Measurements from ENCODE around the gene FGGY. TPM values are rescaled to one million over a fixed set of nuclear protein-coding genes. Genes with fewer than 3 reads are reported as not detected.

FGGY gene
- total RNA-seq, 1 experiment from 2014 or later, result 6.4 TPM

DNA sequence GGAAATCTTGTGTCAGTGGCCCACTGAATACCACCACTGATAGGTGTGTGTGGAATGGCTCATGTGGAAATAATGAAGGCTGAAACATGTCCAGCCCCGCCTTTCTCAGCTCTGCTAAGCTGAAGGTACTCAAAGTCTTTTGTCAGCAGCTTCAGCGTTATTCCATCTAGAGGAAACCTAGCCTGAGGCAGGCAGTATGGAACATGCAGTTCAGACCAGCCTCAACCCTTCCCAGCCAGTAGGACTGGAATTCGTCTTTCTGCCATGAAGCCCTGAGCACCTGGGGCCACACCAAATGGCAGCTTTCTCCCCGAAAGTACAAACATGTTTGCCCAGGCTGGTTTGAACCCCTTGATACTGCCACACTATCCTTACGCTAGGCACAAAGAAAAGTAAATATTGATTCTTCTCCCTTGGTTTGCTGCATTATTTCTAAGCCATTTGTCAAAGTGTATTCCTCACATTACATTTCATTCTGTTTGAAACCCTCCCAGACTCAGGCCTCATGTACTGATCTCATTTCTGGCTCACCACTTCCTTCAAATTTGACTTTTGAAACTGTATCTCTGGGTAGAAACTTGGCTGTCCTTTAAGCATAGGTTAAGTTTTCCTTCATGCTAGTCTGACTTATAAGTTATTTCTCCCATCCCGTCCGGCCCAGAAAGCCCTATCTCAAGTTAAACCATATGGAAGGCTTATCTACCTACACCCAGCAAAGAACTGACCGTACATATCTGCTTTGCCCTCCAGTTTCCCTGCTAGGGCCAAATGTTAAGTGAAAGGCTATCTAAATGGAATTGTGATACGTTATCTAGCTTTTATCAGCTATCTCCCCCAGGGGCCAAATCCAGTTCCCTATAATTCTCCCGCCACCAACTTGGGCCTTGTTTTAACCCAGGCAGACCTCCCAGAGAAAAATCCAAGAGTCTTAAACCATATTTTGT is 472.2 kb downstream of the FGGY start:
- BruUV-seq (replicated peaks), result no TSS peak
- Mint-ChIP-seq H3K4me1 (ENCODE audit: low read depth, unreplicated experiment) (no peaks in the 10 kb centered on the region), H3K36me3 (ENCODE audit: insufficient read depth, unreplicated experiment) (no peaks in the 10 kb centered on the region), H3K9me3 (ENCODE audit: unreplicated experiment) (no peaks in the 10 kb centered on the region), H3K27me3 (ENCODE audit: insufficient read depth, unreplicated experiment) (peaks cover 3% of the 10 kb centered on the region), H3K4me3 (ENCODE audit: unreplicated experiment) (no peak overlapping the region), H3K27ac (ENCODE audit: unreplicated experiment) (peak overlapping the region; percentile 80)
- H3K4me3 ChIP-seq (ENCODE audit: low read depth, low read length), result no peak overlapping the region
- no peaks in the 10 kb centered on the region for H3K36me3 ChIP-seq (ENCODE audit: control insufficient read depth, insufficient read depth, low read length)
- ChIA-PET CTCF (no interaction called here), POLR2A (no interaction called here)
- no peak for DNase-seq
- H3K4me1 ChIP-seq, result no peaks in the 10 kb centered on the region
- TF ChIP-seq, protein P1, sequence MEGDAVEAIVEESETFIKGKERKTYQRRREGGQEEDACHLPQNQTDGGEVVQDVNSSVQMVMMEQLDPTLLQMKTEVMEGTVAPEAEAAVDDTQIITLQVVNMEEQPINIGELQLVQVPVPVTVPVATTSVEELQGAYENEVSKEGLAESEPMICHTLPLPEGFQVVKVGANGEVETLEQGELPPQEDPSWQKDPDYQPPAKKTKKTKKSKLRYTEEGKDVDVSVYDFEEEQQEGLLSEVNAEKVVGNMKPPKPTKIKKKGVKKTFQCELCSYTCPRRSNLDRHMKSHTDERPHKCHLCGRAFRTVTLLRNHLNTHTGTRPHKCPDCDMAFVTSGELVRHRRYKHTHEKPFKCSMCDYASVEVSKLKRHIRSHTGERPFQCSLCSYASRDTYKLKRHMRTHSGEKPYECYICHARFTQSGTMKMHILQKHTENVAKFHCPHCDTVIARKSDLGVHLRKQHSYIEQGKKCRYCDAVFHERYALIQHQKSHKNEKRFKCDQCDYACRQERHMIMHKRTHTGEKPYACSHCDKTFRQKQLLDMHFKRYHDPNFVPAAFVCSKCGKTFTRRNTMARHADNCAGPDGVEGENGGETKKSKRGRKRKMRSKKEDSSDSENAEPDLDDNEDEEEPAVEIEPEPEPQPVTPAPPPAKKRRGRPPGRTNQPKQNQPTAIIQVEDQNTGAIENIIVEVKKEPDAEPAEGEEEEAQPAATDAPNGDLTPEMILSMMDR (IDR thresholded peaks at IDR 0.05; ENCODE audit: insufficient read depth in 1 of 2, low read depth in 1 of 2, low read length in 1 of 2, severe bottlenecking in 1 of 2, unreplicated experiment in 1 of 2), result no peak
- intact Hi-C loops (cut with micrococcal nuclease; ENCODE audit: unreplicated experiment), result no loop called here
- H3K27me3 ChIP-seq (replicated peaks; ENCODE audit: control insufficient read depth, insufficient read depth, low read length), result no peaks in the 10 kb centered on the region
- H3K9me3 ChIP-seq, result no peaks in the 10 kb centered on the region

DNA sequence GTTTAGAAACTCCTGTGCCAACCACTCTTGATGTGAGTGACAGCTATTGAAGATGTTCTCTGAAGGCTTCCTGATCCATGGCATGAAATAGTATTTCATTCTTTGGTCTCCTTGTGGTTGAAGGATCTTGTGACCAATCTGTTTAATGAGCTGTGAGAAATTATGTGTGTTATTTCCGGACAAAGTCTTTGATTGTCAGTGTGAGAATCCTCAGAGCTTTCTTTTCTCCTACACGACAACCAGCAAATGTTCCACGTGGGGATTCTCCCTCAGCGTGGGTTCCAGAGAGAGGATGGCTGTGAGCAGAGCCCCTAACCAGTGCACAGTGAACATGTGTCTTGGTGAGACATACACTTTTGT is 472.8 kb downstream of the FGGY start:
- Histone ChIP-seq H3K27me3 (replicated peaks; ENCODE audit: control insufficient read depth, insufficient read depth, low read length) (no peaks in the 10 kb centered on the region), H3K4me1 (no peaks in the 10 kb centered on the region), H3K9me3 (no peaks in the 10 kb centered on the region), H3K4me3 (ENCODE audit: low read depth, low read length) (no peak overlapping the region), H3K36me3 (ENCODE audit: control insufficient read depth, insufficient read depth, low read length) (no peaks in the 10 kb centered on the region)
- Mint-ChIP-seq H3K4me3 (ENCODE audit: unreplicated experiment) (no peak overlapping the region), H3K4me1 (ENCODE audit: low read depth, unreplicated experiment) (no peaks in the 10 kb centered on the region), H3K27ac (ENCODE audit: unreplicated experiment) (no peak overlapping the region), H3K27me3 (ENCODE audit: insufficient read depth, unreplicated experiment) (peaks cover 3% of the 10 kb centered on the region), H3K9me3 (ENCODE audit: unreplicated experiment) (no peaks in the 10 kb centered on the region), H3K36me3 (ENCODE audit: insufficient read depth, unreplicated experiment) (no peaks in the 10 kb centered on the region)
- ChIA-PET POLR2A (no interaction called here), CTCF (no interaction called here)
- BruUV-seq (replicated peaks), result no TSS peak
- DNase-seq, result no peak
- intact Hi-C loops (cut with micrococcal nuclease; ENCODE audit: unreplicated experiment), result no loop called here
- TF ChIP-seq, protein P1 (IDR thresholded peaks at IDR 0.05; ENCODE audit: insufficient read depth in 1 of 2, low read depth in 1 of 2, low read length in 1 of 2, severe bottlenecking in 1 of 2, unreplicated experiment in 1 of 2), result no peak

DNA sequence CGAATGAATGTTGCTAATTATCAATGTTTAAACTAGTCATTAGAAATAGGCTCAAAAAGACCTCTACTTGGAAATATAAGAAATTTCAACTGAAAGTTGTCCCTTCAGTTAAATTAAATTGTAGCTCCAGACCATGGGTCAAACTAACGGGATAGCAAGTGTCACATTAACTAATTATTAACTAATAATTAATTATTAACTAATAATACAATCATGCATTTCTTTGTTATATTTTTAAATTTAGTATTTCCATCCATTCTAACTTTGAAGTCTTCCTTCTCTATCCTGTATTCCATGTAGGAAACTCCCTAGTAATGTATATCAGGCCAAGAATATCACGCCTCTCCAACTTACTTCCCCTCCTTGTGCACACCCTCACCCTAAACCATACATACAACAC is 474.5 kb downstream of the FGGY start:
- ChIA-PET CTCF (no interaction called here), POLR2A (no interaction called here)
- DNase-seq, result no peak
- no peaks in the 10 kb centered on the region for H3K9me3 Mint-ChIP-seq (ENCODE audit: unreplicated experiment)
- H3K36me3 ChIP-seq (ENCODE audit: control insufficient read depth, insufficient read depth, low read length), result no peaks in the 10 kb centered on the region
- intact Hi-C loops (cut with micrococcal nuclease; ENCODE audit: unreplicated experiment), result no loop called here
- no peak overlapping the region for H3K4me3 Mint-ChIP-seq (ENCODE audit: unreplicated experiment)
- no peaks in the 10 kb centered on the region for H3K4me1 ChIP-seq
- H3K36me3 Mint-ChIP-seq (ENCODE audit: insufficient read depth, unreplicated experiment), result no peaks in the 10 kb centered on the region
- TF ChIP-seq, protein P1 (IDR thresholded peaks at IDR 0.05; ENCODE audit: insufficient read depth in 1 of 2, low read depth in 1 of 2, low read length in 1 of 2, severe bottlenecking in 1 of 2, unreplicated experiment in 1 of 2), result no peak
- H3K27me3 ChIP-seq (replicated peaks; ENCODE audit: control insufficient read depth, insufficient read depth, low read length), result no peaks in the 10 kb centered on the region
- no TSS peak for BruUV-seq (replicated peaks)
- H3K27me3 Mint-ChIP-seq (ENCODE audit: insufficient read depth, unreplicated experiment), result peaks cover 3% of the 10 kb centered on the region
- no peaks in the 10 kb centered on the region for H3K9me3 ChIP-seq
- H3K4me3 ChIP-seq (ENCODE audit: low read depth, low read length), result no peak overlapping the region
- H3K4me1 Mint-ChIP-seq (ENCODE audit: low read depth, unreplicated experiment), result no peaks in the 10 kb centered on the region
- H3K27ac Mint-ChIP-seq (ENCODE audit: unreplicated experiment), result no peak overlapping the region

All from Caco-2 (cell line).